SK-N-SH (cell line): ENCODE measurements around the gene ANKRD36C.
"Not testable (repeated sequence)": the region's sequence is repeated elsewhere in the genome, so short reads cannot be mapped to it uniquely, and the experiment has no call there.

Source experiments
- EP300 ChIP-seq, 2 experiments: IDR thresholded peaks; 2 replicates each; pipeline versions ENCODE4 v1.4.0 to v1.6.1; 2012; ENCODE audit warnings: borderline replicate concordance in 1 of 2, low read depth in 1 of 2, low read length in 1 of 2
- EZH2phosphoT487 ChIP-seq: fragments of 200-600 bp; sonication (generic); IDR thresholded peaks from 2 replicates; pipeline ENCODE4 v1.6.1; 2017; ENCODE audit warnings: low read depth, mixed run types, mild to moderate bottlenecking, antibody characterized with exemption, moderate library complexity, borderline replicate concordance
- FOSL2 ChIP-seq: IDR thresholded peaks from 2 replicates; pipeline ENCODE4 v1.4.0; 2012; ENCODE audit warnings: low read depth, mild to moderate bottlenecking, moderate library complexity, borderline replicate concordance
- MAX ChIP-seq: IDR thresholded peaks from 2 replicates; pipeline ENCODE4 v1.4.0; 2012; ENCODE audit warnings: low read depth
- POLR2AphosphoS5 ChIP-seq: IDR thresholded peaks from 2 replicates; pipeline ENCODE4 v1.6.1; 2012; ENCODE audit warnings: low read depth, low read length
- RAD21 ChIP-seq: IDR thresholded peaks from 2 replicates; pipeline ENCODE4 v1.6.1; 2012; ENCODE audit warnings: mild to moderate bottlenecking, low read length
- REST ChIP-seq: IDR thresholded peaks from 2 replicates; pipeline ENCODE4 v1.6.1; 2012; ENCODE audit warnings: mild to moderate bottlenecking, low read depth, low read length, moderate library complexity
- SIN3A ChIP-seq: IDR thresholded peaks from 2 replicates; pipeline ENCODE4 v1.6.1; 2012; ENCODE audit warnings: low read depth, mild to moderate bottlenecking, low read length, moderate library complexity, borderline replicate concordance
- TAF1 ChIP-seq: IDR thresholded peaks from 2 replicates; pipeline ENCODE4 v1.6.1; 2012; ENCODE audit warnings: low read depth, mild to moderate bottlenecking, low read length, moderate library complexity, borderline replicate concordance
- USF2 ChIP-seq: fragments of 150-350 bp; IDR thresholded peaks from 2 replicates; pipeline ENCODE4 v1.6.1; 2017; ENCODE audit warnings: antibody characterized with exemption, low read length, low read depth, borderline replicate concordance
- ZBTB33 ChIP-seq: IDR thresholded peaks from 2 replicates; pipeline ENCODE4 v1.4.0; 2012; ENCODE audit warnings: low read depth, borderline replicate concordance
- TF ChIP-seq, protein P1 (sequence below): fragments of 200-600 bp; sonication (generic); IDR thresholded peaks from 2 replicates; pipeline ENCODE4 v1.6.1; 2017; ENCODE audit warnings: antibody characterized with exemption, mild to moderate bottlenecking, moderate library complexity

DNA sequence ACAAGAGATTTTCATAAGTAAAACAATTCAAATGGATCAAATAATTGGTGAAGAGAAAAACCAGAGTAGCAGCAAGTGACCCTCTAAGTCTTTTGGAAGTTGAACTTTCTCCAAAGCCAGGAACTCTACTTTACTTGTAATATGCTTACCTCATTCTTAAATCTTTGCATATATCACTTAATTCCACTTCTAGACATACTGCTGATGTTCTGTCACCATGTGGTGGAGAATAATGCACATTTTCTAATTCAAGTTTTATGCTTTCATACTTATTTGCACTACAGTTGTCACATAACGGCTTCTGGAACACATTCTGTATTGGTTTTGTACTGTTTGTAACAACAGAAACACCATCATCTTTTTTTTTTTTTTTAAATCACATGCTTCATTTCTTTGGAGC lies 123.7 kb downstream of the ANKRD36C start:
- TF ChIP-seq, protein P1, sequence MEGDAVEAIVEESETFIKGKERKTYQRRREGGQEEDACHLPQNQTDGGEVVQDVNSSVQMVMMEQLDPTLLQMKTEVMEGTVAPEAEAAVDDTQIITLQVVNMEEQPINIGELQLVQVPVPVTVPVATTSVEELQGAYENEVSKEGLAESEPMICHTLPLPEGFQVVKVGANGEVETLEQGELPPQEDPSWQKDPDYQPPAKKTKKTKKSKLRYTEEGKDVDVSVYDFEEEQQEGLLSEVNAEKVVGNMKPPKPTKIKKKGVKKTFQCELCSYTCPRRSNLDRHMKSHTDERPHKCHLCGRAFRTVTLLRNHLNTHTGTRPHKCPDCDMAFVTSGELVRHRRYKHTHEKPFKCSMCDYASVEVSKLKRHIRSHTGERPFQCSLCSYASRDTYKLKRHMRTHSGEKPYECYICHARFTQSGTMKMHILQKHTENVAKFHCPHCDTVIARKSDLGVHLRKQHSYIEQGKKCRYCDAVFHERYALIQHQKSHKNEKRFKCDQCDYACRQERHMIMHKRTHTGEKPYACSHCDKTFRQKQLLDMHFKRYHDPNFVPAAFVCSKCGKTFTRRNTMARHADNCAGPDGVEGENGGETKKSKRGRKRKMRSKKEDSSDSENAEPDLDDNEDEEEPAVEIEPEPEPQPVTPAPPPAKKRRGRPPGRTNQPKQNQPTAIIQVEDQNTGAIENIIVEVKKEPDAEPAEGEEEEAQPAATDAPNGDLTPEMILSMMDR, result not testable (repeated sequence)
- not testable (repeated sequence) for TF ChIP-seq RAD21; POLR2AphosphoS5; EZH2phosphoT487; REST; USF2; ZBTB33; EP300 (IDR thresholded peaks at IDR 0.05; ENCODE audit: borderline replicate concordance in 1 of 2, low read depth in 1 of 2, low read length in 1 of 2); TAF1; SIN3A; FOSL2; MAX
